ENCODE data around the gene TOMM40. TPM values are rescaled to one million over a fixed set of nuclear protein-coding genes. Genes with fewer than 3 reads are reported as not detected.
A peak's percentile ranks its signal among the peaks of the same experiment; 100 is the strongest.

TOMM40 gene
- 40.8 TPM for total RNA-seq
- long read RNA-seq, transcript TOMM40-202 (10 exons, 1,709 nt) = major isoform, 91 of 181 reads
- long read RNA-seq, transcript TOMM40-203 (9 exons, 1,725 nt) = minor isoform, 30 of 181 reads
- long read RNA-seq, transcript TOMM40-201 (10 exons, 1,707 nt) = minor isoform, 20 of 181 reads
- long read RNA-seq, partial matches to known transcripts = 20 of 181 reads
- long read RNA-seq, other reads (novel, unspliced or antisense) = 18 of 181 reads

DNA sequence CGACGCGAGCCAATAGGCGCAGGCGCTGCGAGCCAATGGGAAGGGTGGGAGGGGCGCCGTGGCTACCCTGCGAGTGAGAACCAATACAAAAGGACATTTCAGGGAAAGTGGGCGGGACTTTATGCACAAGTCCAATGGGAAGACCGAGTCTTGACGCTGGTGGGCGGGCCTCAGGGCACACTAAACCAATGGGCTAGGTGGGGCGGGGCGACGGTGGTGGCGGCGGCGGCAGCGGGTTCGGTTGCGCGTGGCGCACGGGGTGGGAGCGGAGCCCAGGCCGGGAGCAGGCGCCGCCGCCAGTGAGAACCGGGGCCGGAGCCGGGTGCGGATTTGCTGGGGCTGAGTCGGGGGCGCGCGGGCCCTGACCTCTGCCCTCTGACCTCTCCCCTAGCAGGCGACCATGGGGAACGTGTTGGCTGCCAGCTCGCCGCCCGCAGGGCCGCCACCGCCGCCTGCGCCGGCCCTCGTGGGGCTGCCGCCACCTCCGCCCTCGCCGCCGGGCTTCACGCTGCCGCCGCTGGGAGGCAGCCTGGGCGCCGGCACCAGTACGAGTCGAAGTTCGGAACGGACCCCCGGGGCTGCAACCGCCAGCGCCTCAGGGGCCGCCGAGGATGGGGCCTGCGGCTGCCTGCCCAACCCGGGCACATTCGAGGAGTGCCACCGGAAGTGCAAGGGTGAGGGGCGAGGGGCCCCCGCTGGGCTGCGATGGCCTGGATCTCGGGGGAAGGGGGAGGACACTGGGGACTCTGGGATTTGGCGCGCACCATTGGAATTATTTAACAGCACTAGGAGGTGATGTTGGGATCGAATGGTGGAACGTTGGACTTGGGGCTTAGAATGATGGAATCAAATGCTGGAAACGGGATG, at the start of gene TOMM40:
TSS of gene TOMM40 (plus strand) at position 239 of the 867 bp plus-strand sequence. CDS start at position 401, 162 bp downstream.
- no peak for ATAC-seq

DNA sequence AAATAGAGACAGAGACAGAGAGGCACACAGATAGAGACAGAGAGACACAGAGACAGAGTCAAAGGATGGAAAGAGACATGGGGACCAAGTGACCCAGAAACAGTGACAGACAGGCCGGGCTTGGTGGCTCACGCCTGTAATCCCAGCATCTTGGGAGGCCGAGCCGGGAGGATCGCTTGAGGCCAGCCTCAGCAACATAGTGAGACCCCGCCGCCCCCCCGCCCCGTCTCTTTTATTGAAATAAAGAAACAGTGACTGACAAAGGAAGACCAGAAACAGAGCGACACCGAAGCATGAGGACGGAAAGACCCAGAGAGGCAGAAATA, 45.8 kb upstream of the TOMM40 start:
- H3K36me3 ChIP-seq = no peaks in the 10 kb centered on the region
- DNase-seq (peak; percentile 67), ATAC-seq (no peak)
- H3K27me3 ChIP-seq (ENCODE audit: low read depth) = no peaks in the 10 kb centered on the region
- no peaks in the 10 kb centered on the region for H3K9me3 ChIP-seq
- TF ChIP-seq, protein P1, sequence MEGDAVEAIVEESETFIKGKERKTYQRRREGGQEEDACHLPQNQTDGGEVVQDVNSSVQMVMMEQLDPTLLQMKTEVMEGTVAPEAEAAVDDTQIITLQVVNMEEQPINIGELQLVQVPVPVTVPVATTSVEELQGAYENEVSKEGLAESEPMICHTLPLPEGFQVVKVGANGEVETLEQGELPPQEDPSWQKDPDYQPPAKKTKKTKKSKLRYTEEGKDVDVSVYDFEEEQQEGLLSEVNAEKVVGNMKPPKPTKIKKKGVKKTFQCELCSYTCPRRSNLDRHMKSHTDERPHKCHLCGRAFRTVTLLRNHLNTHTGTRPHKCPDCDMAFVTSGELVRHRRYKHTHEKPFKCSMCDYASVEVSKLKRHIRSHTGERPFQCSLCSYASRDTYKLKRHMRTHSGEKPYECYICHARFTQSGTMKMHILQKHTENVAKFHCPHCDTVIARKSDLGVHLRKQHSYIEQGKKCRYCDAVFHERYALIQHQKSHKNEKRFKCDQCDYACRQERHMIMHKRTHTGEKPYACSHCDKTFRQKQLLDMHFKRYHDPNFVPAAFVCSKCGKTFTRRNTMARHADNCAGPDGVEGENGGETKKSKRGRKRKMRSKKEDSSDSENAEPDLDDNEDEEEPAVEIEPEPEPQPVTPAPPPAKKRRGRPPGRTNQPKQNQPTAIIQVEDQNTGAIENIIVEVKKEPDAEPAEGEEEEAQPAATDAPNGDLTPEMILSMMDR (IDR thresholded peaks at IDR 0.05) = no peak
- H3K27ac ChIP-seq = peak overlapping the region; percentile 86
- intact Hi-C loops (cut with DNase I) = no loop called here
- peaks cover 44% of the 10 kb centered on the region for H3K4me1 ChIP-seq
- peak overlapping the region; percentile 85 for H3K4me3 ChIP-seq

More for the DNA sequence above, at the start of gene TOMM40:
- H3K4me1 ChIP-seq = peaks cover 27% of the 10 kb centered on the region
- H3K9me3 ChIP-seq = no peaks in the 10 kb centered on the region
- peak within 1 kb of the TSS; percentile 95 for H3K27ac ChIP-seq
- TF ChIP-seq, protein P1 (IDR thresholded peaks at IDR 0.05) = peak; percentile 13
- H3K36me3 ChIP-seq = peaks cover 57% of the 10 kb centered on the region
- intact Hi-C loops (cut with DNase I) = no loop called here
- peak; percentile 100 for DNase-seq
- H3K27me3 ChIP-seq (ENCODE audit: low read depth) = no peaks in the 10 kb centered on the region
- peak within 1 kb of the TSS; percentile 80 for H3K4me3 ChIP-seq

DNA sequence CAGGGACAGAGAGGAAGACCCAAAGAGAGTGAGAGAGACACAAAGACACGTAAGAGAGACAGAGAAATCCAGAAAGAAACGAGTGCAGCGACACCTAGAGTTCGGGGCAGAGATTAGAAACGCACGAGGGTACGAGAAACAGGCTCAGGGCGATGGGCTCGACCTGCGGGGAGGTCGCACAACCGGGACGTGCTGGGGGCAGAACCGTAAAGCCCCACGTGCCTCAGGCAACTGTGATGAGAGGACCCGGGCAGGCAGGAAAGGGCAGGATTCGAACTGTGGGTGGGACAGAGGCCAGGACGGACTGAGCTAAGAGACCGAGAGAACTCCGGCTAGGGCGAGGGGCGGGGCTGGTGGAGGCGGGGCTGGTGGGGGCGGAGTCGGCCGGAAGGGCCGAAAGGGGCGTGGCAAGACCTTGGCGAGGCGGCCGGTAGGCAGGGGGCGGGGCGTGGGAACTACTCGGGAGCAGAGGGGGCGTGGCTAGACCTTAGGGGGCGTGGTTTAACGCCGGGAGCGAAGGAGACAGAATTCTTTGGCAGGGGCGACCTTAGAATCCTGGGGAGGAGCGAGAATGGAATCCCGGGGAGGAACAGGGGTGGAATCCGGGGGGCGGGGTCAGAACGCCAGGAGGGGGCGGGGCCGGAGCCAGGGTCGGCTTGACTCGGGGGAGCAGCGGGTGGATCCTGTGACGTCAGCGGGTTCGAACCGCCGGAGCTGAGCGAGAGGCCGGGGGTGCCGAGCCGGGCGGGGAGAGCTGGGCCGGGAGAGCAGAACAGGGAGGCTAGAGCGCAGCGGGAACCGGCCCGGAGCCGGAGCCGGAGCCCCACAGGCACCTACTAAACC, 45.2 kb upstream of the TOMM40 start, which contains the start of gene NECTIN2:
TSS of gene NECTIN2 (plus strand) at position 686 of the 843 bp plus-strand sequence. CDS start 229 bp downstream, outside the sequence.
- TF ChIP-seq, protein P1 (IDR thresholded peaks at IDR 0.05) = peak; percentile 60
- H3K9me3 ChIP-seq = no peaks in the 10 kb centered on the region
- no peaks in the 10 kb centered on the region for H3K36me3 ChIP-seq
- H3K4me1 ChIP-seq = peaks cover 44% of the 10 kb centered on the region
- H3K4me3 ChIP-seq = peak within 1 kb of the TSS; percentile 85
- peak; percentile 87 to 93 for ATAC-seq
- peak within 1 kb of the TSS; percentile 97 for H3K27ac ChIP-seq
- no peaks in the 10 kb centered on the region for H3K27me3 ChIP-seq (ENCODE audit: low read depth)
- peak; percentile 99 for DNase-seq
- intact Hi-C loops (cut with DNase I) = no loop called here

DNA sequence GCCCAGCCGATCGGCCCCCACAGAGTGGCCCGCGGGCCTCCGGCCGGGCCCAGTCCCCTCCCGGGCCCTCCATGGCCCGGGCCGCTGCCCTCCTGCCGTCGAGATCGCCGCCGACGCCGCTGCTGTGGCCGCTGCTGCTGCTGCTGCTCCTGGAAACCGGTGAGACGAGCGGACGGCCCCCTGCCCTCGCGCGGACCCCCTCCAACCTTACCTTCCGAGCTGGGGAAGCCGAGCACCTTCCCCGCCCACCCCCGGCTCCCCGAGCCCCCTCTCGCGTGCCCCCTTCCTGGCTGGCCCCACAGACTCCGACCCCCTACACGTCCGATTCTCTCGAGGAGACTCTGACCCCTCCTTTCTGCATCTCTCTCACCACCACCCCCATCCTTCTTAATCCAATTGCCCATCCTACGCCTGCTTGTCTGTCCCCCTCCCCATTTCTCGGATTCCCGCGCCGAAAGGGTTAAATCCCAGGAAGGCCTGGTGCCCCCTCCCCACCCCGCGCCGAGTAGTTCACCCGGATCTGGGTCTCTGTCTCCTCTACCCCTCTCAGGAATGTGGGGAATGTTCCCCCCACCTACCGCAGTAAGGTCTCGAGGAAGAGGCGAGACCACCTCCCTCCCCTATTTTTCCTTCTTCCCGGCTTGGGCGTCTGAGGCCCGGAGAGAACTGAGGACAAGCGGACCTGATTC, 44.5 kb upstream of the TOMM40 start:
- Histone ChIP-seq H3K27ac (peak overlapping the region; percentile 97), H3K27me3 (ENCODE audit: low read depth) (no peaks in the 10 kb centered on the region), H3K4me3 (peak overlapping the region; percentile 85), H3K4me1 (peaks cover 44% of the 10 kb centered on the region), H3K9me3 (no peaks in the 10 kb centered on the region), H3K36me3 (no peaks in the 10 kb centered on the region)
- ATAC-seq (no peak), DNase-seq (peak; percentile 52)
- TF ChIP-seq, protein P1 (IDR thresholded peaks at IDR 0.05) = no peak
- intact Hi-C loops (cut with DNase I) = no loop called here

Measured in lower lobe of right lung (tissue), 2 donors.